Measurements from ENCODE around the gene GPR32.
"Not testable (repeated sequence)": the region's sequence is repeated elsewhere in the genome, so short reads cannot be mapped to it uniquely, and the experiment has no call there.

The GPR32 gene

DNA sequence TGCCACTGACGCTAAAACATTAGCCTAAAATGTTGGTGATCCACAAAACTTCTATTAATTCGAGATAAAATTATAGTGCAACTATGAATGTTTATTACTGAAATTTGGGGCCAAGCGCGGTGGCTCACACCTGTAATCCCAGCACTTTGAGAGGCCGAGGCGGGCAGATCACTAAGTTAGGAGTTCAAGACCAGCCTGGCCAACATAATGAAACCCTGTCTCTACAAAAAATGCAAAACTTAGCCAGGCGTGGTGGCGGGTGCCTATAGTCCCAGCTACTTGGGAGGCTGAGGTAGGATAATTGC lies 13.5 kb downstream of the GPR32 start:
- DNase-seq (ENCODE audit: low spot score): not testable (repeated sequence)

- no peak for DNase-seq (ENCODE audit: low spot score)
Observed at GRCh38 chr19:50784710-50785109, 14.4 kb downstream of the GPR32 start.

- DNase-seq (ENCODE audit: low spot score): no peak
Observed at GRCh38 chr19:50785329-50785728, 15.1 kb downstream of the GPR32 start.

DNA sequence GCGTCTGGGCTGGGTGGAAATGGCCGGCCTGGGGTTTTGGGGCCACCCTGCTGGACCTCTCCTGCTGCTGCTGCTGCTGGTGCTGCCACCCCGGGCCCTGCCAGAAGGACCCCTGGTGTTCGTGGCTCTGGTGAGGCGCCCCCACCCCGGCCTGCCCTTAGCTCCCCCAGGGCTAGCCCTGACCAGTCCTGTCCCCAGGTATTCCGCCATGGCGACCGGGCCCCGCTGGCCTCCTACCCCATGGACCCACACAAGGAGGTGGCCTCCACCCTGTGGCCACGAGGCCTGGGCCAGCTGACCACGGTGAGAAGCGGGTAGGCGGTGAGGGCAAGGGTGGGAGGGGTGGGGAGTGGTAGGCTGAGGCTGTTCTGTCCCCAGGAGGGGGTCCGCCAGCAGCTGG lies 20.1 kb downstream of the GPR32 start, which contains the start of gene ACP4:
Gene ACP4, plus strand, starts transcription at position 20 of the 400 bp plus-strand sequence. Its CDS starts 0 bp downstream, at position 20.
- no peak for DNase-seq (ENCODE audit: low spot score)

DNA sequence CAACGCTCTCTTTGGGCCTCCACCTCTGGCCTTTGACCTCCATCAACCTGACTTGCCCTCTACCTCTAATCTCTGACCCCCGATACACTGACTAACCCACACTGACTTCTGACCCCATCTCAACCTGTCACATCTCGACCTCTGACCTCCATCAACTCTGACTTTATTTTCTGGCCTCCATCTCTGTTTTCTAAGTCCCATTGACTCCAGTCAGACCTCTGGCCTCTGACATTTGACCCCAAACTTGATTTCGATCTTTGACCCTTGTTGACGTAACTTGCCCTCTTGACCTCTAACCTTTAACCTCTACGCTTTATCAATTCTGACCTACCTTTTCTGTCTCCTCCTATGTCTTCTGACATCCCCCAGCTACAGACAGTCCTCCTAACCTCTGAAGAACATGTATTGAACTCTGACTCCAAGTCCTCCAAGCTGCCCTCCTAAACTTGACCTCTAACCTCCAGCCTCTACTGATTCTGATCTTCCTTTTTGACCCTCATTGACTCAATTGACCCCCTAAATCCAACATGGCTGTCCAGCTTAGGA lies 20.7 kb downstream of the GPR32 start:
- DNase-seq (ENCODE audit: low spot score): no peak

DNA sequence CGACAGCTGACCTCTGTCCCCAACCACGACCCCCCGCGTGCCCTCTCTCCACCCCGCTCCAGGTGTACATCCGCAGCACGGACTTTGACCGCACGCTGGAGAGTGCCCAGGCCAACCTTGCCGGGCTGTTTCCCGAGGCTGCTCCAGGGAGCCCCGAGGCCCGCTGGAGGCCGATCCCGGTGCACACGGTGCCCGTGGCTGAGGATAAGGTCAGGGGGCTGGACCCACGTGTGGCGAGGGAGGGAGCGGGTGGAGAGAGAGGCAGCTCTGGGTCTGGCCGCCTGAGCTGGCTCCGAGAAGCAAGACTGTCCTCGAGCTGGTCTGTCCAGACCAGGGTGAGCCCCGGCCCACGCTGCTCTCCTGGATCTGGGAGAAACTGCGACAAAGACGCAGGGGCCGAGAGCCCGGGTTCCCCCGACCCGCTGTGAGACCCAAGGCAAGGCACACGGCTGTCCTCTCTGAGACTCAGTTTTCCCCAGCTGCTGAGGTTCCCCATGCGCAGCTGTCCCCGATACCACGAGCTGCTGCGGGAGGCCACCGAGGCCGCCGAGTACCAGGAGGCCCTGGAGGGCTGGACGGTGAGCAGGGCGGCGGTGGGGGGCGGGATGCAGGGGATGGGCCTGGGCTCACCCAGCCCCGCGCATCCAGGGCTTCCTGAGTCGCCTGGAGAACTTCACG lies 21.5 kb downstream of the GPR32 start:
- no peak for DNase-seq (ENCODE audit: low spot score)

- no peak for DNase-seq (ENCODE audit: low spot score)
Observed at GRCh38 chr19:50792272-50793250, 22.3 kb downstream of the GPR32 start.

GRCh38 chr19:50793558-50794065 lies 23.3 kb downstream of the GPR32 start:
- DNase-seq (ENCODE audit: low spot score): no peak

- no peak for DNase-seq (ENCODE audit: low spot score)
Observed at GRCh38 chr19:50794074-50794875, 24.0 kb downstream of the GPR32 start.

GRCh38 chr19:50794876-50795663 lies 24.8 kb downstream of the GPR32 start:
- no peak for DNase-seq (ENCODE audit: low spot score)

DNA sequence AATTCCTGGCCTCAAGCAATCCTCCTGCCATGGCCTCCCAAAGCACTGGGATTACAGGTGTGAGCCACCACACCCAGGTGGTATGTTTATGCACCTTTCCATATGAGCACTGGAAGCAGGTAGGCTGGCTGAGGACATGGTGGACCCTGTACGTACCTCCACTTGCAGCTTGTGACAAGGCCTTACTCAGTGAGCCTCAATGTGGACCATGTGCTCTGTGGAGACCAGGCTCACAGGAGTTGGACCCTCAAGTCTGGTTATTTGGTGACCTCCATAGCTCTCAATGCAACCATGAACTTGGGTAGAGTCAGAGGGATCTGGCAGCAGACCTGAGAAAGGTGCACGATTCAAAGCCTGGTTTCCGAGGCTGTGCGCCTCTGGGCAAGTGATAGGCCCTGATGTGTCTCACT lies 25.4 kb downstream of the GPR32 start:
- no peak for DNase-seq (ENCODE audit: low spot score)

DNA sequence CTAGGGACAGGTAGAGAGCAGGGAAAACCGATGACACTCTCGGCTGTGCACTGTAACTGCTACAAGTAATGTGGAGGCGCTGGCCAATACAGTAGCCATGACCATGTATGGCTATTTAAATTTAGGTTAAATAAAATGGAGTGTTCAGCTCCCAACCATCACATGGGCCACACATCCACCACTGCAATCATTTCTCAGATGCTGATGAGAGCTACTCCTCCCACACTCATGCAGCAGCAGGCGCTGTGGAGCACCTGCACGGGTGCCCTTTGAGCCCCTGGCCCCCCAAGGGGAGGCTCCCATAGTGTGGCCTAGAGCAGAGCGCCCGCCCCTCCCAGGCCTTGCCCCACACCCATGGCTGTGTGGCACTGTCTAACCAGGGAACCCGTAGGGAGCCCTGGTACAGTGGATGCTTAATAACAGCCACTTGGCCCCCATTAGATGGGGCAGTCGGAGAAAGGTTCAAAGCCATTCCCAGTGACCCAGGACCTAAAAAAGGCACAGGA lies 25.9 kb downstream of the GPR32 start:
- no peak for DNase-seq (ENCODE audit: low spot score)

GRCh38 chr19:50796634-50797428 lies 26.6 kb downstream of the GPR32 start:
- no peak for DNase-seq (ENCODE audit: low spot score)

GRCh38 chr19:50797429-50797780 lies 27.1 kb downstream of the GPR32 start:
- no peak for DNase-seq (ENCODE audit: low spot score)

DNA sequence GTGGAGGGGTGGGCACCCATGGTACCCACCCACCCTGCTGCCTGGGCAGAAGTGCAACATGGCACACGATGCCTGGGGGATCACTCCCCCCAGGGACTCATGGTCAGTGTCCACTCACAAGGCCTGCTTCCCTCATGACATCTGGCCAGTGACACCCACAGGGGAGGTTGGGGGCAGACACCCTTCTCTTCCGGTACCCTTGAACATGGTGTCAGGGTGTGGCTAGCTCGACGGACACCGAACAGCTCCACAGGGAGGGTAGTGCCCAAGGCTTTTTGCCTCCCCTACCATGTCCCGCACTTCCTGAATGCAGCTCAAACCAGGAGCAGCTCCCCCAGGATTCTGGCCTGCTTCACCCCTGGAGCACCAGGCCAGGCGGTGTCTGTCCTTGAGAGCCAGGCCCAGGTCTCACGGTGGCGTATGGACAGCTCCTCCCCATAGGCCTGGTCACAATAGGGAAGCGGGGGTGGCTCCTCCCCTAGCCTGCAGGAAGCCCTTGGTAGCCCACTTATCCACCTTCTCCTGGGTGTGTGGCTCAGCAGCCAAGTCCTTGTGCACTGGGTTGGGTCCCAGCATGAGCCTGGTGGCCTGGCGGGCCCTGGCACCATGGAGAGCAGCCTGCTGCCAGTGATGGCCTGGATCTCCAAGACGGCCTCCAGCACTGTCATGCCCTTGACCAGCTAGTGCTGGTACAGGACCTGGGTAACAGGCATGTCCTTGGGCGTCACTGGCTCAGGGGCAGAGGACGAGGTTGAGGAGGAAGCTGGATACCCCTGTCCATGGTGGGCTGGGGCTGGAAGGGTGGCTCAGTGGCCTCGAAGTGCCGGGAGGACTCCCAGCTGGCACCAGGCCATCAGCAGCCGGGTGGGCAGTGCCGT lies 27.8 kb downstream of the GPR32 start:
- no peak for DNase-seq (ENCODE audit: low spot score)

- no peak for DNase-seq (ENCODE audit: low spot score)
Observed at GRCh38 chr19:50798659-50799546, 28.6 kb downstream of the GPR32 start.

GRCh38 chr19:50799547-50799851 lies 29.2 kb downstream of the GPR32 start:
- DNase-seq (ENCODE audit: low spot score): no peak

DNA sequence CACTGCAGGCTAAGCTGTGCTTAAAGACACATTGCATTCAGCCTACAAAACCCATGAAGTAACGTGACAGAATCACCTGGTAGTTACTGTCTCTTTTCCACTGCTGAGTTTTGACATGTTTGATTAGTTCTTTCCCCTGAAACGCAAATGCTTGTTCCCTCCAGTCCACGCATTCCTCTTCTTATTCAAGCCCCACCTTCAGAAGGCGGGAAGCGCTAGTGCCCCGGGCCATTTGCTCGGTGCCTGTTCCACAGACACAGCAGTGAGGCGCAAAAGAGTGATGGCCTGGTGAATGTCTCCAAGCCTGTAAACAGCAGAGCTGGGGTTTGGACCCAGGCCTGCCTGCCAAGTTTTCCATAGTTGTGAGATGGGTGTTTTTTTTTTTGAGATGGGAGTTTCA lies 30.8 kb downstream of the GPR32 start:
- DNase-seq (ENCODE audit: low spot score): no peak
